Neutrophil (primary cell): ENCODE measurements around the gene MPC2.

Source experiments
- H3K27ac ChIP-seq: fragments of 200-600 bp; sonication (generic); 2 replicates; pipeline ENCODE4 v1.5.1; 2016; ENCODE audit warnings: mild to moderate bottlenecking, moderate library complexity
- H3K27me3 ChIP-seq: fragments of 200-600 bp; sonication (generic); 2 replicates; pipeline ENCODE4 v1.6.0; 2016; ENCODE audit warnings: mild to moderate bottlenecking
- H3K36me3 ChIP-seq: fragments of 200-600 bp; sonication (generic); 2 replicates; pipeline ENCODE4 v1.5.1; 2017
- H3K4me1 ChIP-seq, 2 experiments: fragments of 200-600 bp in 1 of 2; sonication (generic) in 1 of 2; 1 replicate in 1 of 2; 2 replicates in 1 of 2; pipeline versions ENCODE4 v1.5.1 to v1.6.1; 2013 to 2016; ENCODE audit warnings: low read depth in 1 of 2, low read length in 1 of 2, mild to moderate bottlenecking in 1 of 2, moderate library complexity in 1 of 2; ENCODE audit not compliant: control insufficient read depth in 1 of 2, insufficient read depth in 1 of 2
- H3K4me3 ChIP-seq, 2 experiments: fragments of 200-600 bp in 1 of 2; sonication (generic) in 1 of 2; 1 replicate in 1 of 2; 2 replicates in 1 of 2; pipeline ENCODE4 v1.5.1; 2013 to 2016; ENCODE audit warnings: low read depth in 1 of 2, low read length in 1 of 2, mild to moderate bottlenecking in 1 of 2, moderate library complexity in 1 of 2
- H3K9me3 ChIP-seq: fragments of 200-600 bp; sonication (generic); 2 replicates; pipeline ENCODE4 v1.5.1; 2016
- CTCF ChIP-seq: fragments of 200-600 bp; sonication (generic); IDR thresholded peaks from 2 replicates; pipeline ENCODE4 v1.5.1; 2016; ENCODE audit warnings: antibody characterized with exemption

Gene MPC2

GRCh38 chr1:167910530-167910929 lies 26.3 kb downstream of the MPC2 start:
- Histone ChIP-seq H3K36me3 (peaks cover 4% of the 10 kb centered on the region), H3K9me3 (no peaks in the 10 kb centered on the region), H3K4me1 (peaks cover 31 to 47% of the 10 kb centered on the region in 2 experiments), H3K27ac (peak overlapping the region; percentile 55), H3K27me3 (no peaks in the 10 kb centered on the region), H3K4me3 (no peak overlapping the region)
- no peak for TF ChIP-seq CTCF

GRCh38 chr1:167909691-167910180 lies 27.1 kb downstream of the MPC2 start:
- H3K4me1 ChIP-seq: peaks cover 39 to 55% of the 10 kb centered on the region in 2 experiments
- H3K9me3 ChIP-seq: no peaks in the 10 kb centered on the region
- H3K36me3 ChIP-seq: no peaks in the 10 kb centered on the region
- peak overlapping the region; percentile 23 for H3K27ac ChIP-seq
- H3K27me3 ChIP-seq: no peaks in the 10 kb centered on the region
- H3K4me3 ChIP-seq: no peak overlapping the region
- TF ChIP-seq CTCF: no peak

GRCh38 chr1:167905671-167906070 lies 31.2 kb downstream of the MPC2 start:
- no peak for TF ChIP-seq CTCF
- Histone ChIP-seq H3K27ac (peak overlapping the region; percentile 77), H3K27me3 (no peaks in the 10 kb centered on the region), H3K36me3 (no peaks in the 10 kb centered on the region), H3K4me1 (peaks cover 47 to 55% of the 10 kb centered on the region in 2 experiments), H3K4me3 (peak overlapping the region in 1 of 2 experiments; percentile 3), H3K9me3 (no peaks in the 10 kb centered on the region)

GRCh38 chr1:167905182-167905581 lies 31.7 kb downstream of the MPC2 start:
- Histone ChIP-seq H3K27ac (peak overlapping the region; percentile 77), H3K27me3 (no peaks in the 10 kb centered on the region), H3K4me1 (peaks cover 42 to 51% of the 10 kb centered on the region in 2 experiments), H3K4me3 (peak overlapping the region; percentile 3 to 10), H3K36me3 (no peaks in the 10 kb centered on the region), H3K9me3 (no peaks in the 10 kb centered on the region)
- TF ChIP-seq CTCF: no peak

GRCh38 chr1:167904652-167905130 lies 32.2 kb downstream of the MPC2 start:
- Histone ChIP-seq H3K9me3 (no peaks in the 10 kb centered on the region), H3K4me1 (peaks cover 42 to 46% of the 10 kb centered on the region in 2 experiments), H3K36me3 (no peaks in the 10 kb centered on the region), H3K27me3 (no peaks in the 10 kb centered on the region), H3K4me3 (peak overlapping the region in 1 of 2 experiments; percentile 3), H3K27ac (peak overlapping the region; percentile 77)
- no peak for TF ChIP-seq CTCF
